Stimulated activated CD4-positive, alpha-beta T cell treated with anti-CD3 and anti-CD28 coated beads, Interleukin-2, amount 100 ng/mL, for 4 hours (primary cell): ENCODE data around the gene LIF.
"Not testable (repeated sequence)": the region's sequence is repeated elsewhere in the genome, so short reads cannot be mapped to it uniquely, and the experiment has no call there.

ENCODE experiments used
- DNase-seq: peaks from one replicate; pipeline ENCODE4 v3.0.0-alpha.2; 2020; ENCODE audit warnings: low read depth

The LIF gene

GRCh38 chr22:30241576-30242371 is 4.8 kb downstream of the LIF start:
- no peak for DNase-seq

- DNase-seq, result no peak
Observed at GRCh38 chr22:30240541-30241417, 5.8 kb downstream of the LIF start.

GRCh38 chr22:30239488-30240405 is 6.8 kb downstream of the LIF start:
- DNase-seq, result no peak

- DNase-seq, result no peak
Observed at GRCh38 chr22:30238661-30239487, 7.7 kb downstream of the LIF start.

DNA sequence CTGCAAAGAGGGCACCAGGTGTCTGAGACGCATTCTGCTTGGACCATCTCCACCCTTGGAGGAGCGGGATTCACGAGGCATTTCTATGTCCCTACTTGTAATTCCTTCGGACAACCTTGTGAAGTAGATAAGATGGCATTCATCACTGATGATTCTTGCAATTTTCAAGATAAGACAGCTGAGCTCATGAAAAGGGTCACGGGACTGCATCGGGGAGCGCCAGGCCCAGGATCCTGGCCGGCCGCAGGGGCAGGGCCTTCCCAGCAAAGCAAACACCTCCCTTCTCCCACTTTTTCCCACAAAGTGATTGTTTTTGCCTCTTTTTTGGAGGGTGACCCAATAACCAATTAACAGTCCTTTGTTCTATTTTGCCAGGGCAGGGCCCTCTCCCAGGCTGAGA is 8.4 kb downstream of the LIF start:
- no peak for DNase-seq

GRCh38 chr22:30236875-30237274 is 9.7 kb downstream of the LIF start:
- no peak for DNase-seq

DNA sequence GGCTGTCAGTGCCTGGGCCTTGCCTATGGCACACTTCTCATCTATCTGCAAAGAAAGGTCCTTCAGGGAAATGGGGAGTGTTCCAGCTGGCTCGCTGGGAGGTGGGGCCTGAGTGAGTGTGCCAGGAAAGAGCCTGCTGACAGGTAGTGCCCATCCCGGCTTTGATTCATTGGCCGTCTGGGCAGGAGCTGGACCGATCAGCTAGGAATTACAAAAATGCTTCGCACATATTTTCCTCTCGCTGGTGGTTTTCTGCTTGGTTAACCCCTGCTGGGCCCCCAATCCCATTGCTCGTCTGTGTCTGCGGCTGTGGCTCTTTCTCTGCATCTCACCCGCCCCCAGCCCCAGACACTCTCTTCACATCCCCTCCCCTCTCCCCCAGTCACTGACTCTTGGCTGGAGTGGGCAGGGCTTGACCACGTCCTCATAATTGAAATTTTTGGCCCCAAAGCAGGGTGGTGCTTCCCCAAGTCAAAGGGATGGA is 10.8 kb downstream of the LIF start:
- no peak for DNase-seq

DNA sequence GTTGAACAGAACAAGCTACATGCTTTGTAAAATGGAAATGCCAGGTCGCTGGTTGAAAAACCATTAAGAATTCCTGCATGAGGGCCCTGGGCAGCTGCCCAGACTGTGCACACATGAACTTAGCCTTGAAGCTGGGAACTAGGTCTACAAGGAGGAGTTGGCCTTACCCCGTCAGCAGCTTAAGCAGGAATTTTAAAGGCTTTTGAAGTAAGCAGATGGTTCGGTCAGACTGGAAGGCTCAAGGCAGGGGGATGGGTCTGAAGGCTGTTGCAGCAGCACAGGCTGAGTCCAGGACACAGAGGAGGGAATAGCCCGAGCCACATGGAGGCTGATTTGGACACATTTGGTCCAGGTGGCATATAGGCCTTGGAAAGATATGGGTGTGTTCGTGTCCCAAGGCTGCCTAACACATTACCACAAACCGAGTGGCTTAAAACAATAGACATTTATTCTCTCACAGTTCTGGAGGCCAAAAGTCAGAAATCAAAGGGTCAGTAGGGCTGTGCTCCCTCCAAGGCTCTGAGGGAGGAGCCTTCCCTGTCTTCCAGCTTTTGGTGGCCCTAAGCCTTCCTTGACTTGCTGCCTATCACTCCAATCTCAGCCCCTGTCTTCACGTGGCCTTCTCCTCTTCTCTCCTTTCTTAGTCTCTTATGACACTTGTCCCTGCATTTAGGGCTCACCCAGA is 11.6 kb downstream of the LIF start:
- DNase-seq, result no peak

DNA sequence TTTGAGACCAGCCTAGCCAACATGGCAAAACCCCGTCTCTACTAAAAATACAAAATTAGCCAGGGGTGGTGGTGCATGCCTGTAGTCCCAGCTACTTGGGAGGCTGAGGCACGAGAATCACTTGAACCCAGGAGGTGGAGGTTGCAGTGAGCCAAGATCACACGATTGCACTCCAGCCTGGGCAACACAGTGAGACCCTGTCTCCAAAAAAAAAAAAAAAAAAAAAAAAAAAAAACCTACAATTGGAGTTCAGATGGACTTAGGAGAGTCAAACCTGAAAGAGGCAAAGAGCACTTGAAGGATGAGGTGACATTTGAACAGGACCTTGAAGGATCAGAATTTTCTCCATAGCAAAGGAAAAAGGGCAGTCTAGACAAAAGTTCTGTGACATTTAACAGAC is 12.2 kb downstream of the LIF start:
- not testable (repeated sequence) for DNase-seq

- DNase-seq, result no peak
Observed at GRCh38 chr22:30233582-30233981, 13.0 kb downstream of the LIF start.

GRCh38 chr22:30232716-30233218 is 13.8 kb downstream of the LIF start:
- no peak for DNase-seq

- no peak for DNase-seq
Observed at GRCh38 chr22:30230787-30231461, 15.6 kb downstream of the LIF start.

- DNase-seq, result no peak
Observed at GRCh38 chr22:30230330-30230729, 16.2 kb downstream of the LIF start.

DNA sequence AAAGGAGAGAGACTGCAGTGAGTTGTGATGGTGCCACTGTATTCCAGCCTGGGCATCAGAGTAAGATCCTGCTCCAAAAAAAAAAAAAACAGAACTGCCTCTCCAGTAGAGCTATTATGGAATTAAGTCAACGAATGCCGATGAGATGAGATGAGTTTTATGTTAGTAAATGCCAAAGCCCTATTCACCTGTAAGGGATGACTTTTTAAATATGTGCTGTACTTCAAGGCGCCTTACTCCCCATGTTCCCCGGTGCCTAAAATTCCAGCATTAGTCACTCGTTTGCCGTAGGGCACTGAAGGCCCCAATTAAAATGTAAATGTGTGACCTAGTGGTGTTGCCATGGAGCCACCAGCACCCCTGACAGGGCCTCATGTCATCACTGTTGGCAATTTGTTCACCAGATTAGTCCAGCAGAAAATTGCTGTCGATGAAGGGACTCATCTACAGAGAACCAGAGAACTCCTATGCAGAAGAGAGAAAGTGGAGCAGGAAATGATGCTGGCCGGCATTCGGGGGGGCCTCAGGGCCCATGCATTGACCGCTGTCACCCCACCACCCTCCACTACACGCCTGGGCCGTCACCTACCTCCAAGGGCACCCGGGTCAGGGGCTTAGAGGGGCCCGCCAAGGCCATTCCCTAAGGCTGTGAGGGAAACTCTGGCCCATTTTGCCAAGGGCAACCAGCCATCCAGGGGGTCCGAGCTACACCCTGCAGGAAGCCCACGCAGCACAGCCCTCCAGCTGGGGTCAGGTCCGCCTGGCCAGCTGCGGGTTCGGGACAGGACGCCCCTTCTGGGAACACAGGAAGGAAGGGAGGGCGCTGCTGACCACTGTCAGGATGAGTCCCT is 17.8 kb downstream of the LIF start:
- DNase-seq, result no peak

DNA sequence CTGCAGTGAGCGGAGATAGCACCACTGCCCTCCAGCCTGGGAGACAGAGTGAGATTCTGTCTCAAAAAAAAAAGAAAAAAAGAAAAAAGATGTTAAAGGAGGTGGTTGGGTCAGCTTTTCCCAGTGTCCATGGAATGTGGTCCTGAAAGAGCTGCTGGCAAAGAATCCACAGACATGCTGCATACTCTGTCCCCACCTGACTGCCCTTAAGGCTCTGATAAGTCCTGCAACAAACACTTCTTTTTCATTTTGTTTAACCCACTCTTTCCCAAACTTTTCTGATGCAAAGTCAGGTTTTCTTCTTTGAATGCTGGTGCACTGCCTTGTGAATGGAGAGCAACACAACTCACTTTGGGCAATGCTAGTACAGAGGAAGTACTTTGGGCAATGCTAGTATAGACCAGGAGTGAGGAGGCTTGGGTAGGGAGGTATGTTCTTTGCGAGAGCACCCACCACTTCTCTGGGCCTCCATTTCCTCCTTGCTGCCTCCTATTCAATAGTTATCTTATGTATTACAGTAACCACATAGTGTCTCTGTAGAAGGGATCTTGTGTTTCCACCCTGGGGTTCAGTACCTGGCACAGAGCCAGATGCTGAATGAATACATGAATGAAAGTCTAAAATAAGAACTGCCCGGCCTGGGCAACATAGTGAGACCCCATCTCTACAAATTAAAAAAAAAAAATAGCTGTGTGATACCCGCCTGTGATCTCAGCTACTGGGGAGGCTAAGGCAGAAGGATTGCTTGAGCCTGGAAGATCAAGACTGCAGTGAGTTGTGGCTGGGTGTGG is 18.9 kb downstream of the LIF start:
- DNase-seq, result no peak

DNA sequence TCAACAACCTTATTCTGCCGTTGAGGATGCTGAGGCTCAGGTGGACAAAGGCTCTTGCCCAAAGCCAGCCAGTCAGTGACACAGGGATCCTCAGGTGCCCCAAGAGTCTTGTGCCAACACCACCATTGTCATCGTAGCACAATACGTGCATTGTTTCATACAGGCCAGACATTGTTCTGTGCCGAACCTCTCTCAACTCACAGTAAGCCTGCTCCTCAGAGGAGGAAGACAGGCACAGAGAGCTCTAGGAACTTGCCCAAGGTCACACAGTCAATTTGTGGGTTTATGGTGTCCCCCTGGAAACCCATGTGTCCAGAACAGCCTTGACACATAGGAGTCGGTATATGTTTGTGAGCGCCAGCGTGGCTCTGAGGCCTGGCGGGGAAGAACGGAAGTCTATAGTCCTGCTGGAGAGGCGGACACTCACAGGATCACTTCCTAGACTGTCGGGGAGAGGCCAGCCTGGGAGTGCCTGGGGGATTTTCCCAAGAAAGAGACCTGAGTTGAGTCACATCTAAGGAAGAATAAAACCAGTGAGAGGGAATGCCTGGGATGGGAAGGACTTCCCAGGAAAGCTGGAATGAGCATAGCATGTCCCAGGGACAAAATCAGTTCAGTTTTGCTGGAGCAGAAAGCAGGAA is 20.2 kb downstream of the LIF start:
- DNase-seq, result no peak

- no peak for DNase-seq
Observed at GRCh38 chr22:30225220-30225927, 21.2 kb downstream of the LIF start.
